GM18951 (cell line): Measurements from ENCODE around the gene SMYD2.

Experiments used
- POLR2A ChIP-seq: IDR thresholded peaks from 4 replicates; pipeline ENCODE4 v1.6.1; 2011; ENCODE audit warnings: mild to moderate bottlenecking; ENCODE audit not compliant: insufficient read length, insufficient read depth; ENCODE audit errors: extremely low read depth
- in situ Hi-C: fragments of 300-500 bp; cut with MboI; formaldehyde crosslinking; loops from one replicate; pipeline ENCODE4 v1.12.0; 2022; ENCODE audit warnings: low sequenced_read_pairs, mixed read lengths, inconsistent platforms; ENCODE audit not compliant: unreplicated experiment

The SMYD2 gene

GRCh38 chr1:214354440-214355148 lies 73.6 kb downstream of the SMYD2 start:
- no peak for TF ChIP-seq POLR2A
- in situ Hi-C loops, result no loop called here

GRCh38 chr1:214360116-214360515 lies 79.2 kb downstream of the SMYD2 start:
- TF ChIP-seq POLR2A, result no peak
- in situ Hi-C loops, result no loop called here

GRCh38 chr1:214360525-214361164 lies 79.7 kb downstream of the SMYD2 start:
- no peak for TF ChIP-seq POLR2A
- in situ Hi-C loops, result no loop called here

GRCh38 chr1:214361636-214362035 lies 80.7 kb downstream of the SMYD2 start:
- no peak for TF ChIP-seq POLR2A
- in situ Hi-C loops, result no loop called here

GRCh38 chr1:214362188-214362882 lies 81.4 kb downstream of the SMYD2 start:
- in situ Hi-C loops, result no loop called here
- no peak for TF ChIP-seq POLR2A

- no peak for TF ChIP-seq POLR2A
Measured at GRCh38 chr1:214363386-214363785, 82.4 kb downstream of the SMYD2 start.

GRCh38 chr1:214364386-214364785 lies 83.4 kb downstream of the SMYD2 start:
- TF ChIP-seq POLR2A, result no peak
- in situ Hi-C loops, result no loop called here

More at GRCh38 chr1:214363386-214363785, 82.4 kb downstream of the SMYD2 start:
- in situ Hi-C loops, result no loop called here

GRCh38 chr1:214364786-214365295 lies 83.9 kb downstream of the SMYD2 start:
- TF ChIP-seq POLR2A, result no peak
- in situ Hi-C loops, result no loop called here

- in situ Hi-C loops, result no loop called here
- no peak for TF ChIP-seq POLR2A
Measured at GRCh38 chr1:214367841-214368240, 86.9 kb downstream of the SMYD2 start.

GRCh38 chr1:214369364-214369763 lies 88.4 kb downstream of the SMYD2 start:
- TF ChIP-seq POLR2A, result no peak
- in situ Hi-C loops, result no loop called here

GRCh38 chr1:214370615-214371014 lies 89.7 kb downstream of the SMYD2 start:
- TF ChIP-seq POLR2A, result no peak
- in situ Hi-C loops, result no loop called here

- in situ Hi-C loops, result no loop called here
Measured at GRCh38 chr1:214372092-214372491, 91.1 kb downstream of the SMYD2 start.

GRCh38 chr1:214377485-214377884 lies 96.5 kb downstream of the SMYD2 start:
- no peak for TF ChIP-seq POLR2A
- in situ Hi-C loops, result no loop called here

More at GRCh38 chr1:214372092-214372491, 91.1 kb downstream of the SMYD2 start:
- TF ChIP-seq POLR2A, result no peak
